Suprapubic skin (tissue), 3 donors: ENCODE measurements around the gene SNN.

Source experiments
- POLR2AphosphoS5 ChIP-seq, 3 donors: sonication (generic); formaldehyde crosslinking; IDR thresholded peaks; one replicate each; pipeline ENCODE4 v1.6.1; 2017; ENCODE audit warnings: antibody characterized with exemption in 3 of 3
- TF ChIP-seq, protein P1 (sequence below), 2 donors: fragments of 200-600 bp in 1 of 2; fragments of 450-650 bp in 1 of 2; sonication (generic) in 1 of 2; IDR thresholded peaks; one replicate each; pipeline ENCODE4 v1.5.1; 2016 to 2019; ENCODE audit warnings: antibody characterized with exemption in 2 of 2, mild to moderate bottlenecking in 1 of 2, moderate library complexity in 1 of 2

DNA sequence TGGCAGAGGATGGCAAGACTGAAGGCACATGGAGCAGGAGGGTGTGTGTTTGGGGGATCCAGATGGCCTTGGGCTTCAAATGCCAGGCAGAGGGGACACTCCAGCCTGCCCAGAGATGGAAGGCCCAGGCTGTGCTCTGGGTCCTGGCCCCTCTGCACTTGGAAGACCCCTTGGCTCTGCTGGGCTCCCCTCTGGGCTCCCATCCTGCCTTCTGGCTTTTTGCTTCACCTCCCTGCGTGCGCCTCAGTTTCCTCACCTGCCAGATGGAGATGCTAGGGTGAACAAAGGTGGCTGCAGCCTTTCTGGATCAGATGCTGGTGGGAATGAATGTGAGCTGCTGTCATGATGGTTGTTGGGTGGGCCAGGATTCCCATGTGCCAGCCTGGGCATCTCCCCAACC lies 3.0 kb downstream of the SNN start:
- TF ChIP-seq, protein P1, sequence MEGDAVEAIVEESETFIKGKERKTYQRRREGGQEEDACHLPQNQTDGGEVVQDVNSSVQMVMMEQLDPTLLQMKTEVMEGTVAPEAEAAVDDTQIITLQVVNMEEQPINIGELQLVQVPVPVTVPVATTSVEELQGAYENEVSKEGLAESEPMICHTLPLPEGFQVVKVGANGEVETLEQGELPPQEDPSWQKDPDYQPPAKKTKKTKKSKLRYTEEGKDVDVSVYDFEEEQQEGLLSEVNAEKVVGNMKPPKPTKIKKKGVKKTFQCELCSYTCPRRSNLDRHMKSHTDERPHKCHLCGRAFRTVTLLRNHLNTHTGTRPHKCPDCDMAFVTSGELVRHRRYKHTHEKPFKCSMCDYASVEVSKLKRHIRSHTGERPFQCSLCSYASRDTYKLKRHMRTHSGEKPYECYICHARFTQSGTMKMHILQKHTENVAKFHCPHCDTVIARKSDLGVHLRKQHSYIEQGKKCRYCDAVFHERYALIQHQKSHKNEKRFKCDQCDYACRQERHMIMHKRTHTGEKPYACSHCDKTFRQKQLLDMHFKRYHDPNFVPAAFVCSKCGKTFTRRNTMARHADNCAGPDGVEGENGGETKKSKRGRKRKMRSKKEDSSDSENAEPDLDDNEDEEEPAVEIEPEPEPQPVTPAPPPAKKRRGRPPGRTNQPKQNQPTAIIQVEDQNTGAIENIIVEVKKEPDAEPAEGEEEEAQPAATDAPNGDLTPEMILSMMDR (IDR thresholded peaks at IDR 0.05) = no peak
- TF ChIP-seq POLR2AphosphoS5 (IDR thresholded peaks at IDR 0.05) = no peak
